ENCODE measurements around the gene AGFG2. TPM values are rescaled to one million over a fixed set of nuclear protein-coding genes. Genes with fewer than 3 reads are reported as not detected.
"Not testable (repeated sequence)": the region's sequence is repeated elsewhere in the genome, so short reads cannot be mapped to it uniquely, and the experiment has no call there.

AGFG2 gene
- total RNA-seq, 2 donors from 2014 or later: 65.0 to 75.5 TPM

GRCh38 chr7:100545360-100546128, 6.5 kb downstream of the AGFG2 start:
- intact Hi-C loops (cut with DNase I, micrococcal nuclease): no loop called here
- ATAC-seq (peak; percentile 34), DNase-seq (peak in 1 of 2 donors; percentile 74)

- ATAC-seq (peak; percentile 86), DNase-seq (no peak)
- intact Hi-C loops (cut with DNase I, micrococcal nuclease): no loop called here
Measured at GRCh38 chr7:100546129-100546925, 7.3 kb downstream of the AGFG2 start.

DNA sequence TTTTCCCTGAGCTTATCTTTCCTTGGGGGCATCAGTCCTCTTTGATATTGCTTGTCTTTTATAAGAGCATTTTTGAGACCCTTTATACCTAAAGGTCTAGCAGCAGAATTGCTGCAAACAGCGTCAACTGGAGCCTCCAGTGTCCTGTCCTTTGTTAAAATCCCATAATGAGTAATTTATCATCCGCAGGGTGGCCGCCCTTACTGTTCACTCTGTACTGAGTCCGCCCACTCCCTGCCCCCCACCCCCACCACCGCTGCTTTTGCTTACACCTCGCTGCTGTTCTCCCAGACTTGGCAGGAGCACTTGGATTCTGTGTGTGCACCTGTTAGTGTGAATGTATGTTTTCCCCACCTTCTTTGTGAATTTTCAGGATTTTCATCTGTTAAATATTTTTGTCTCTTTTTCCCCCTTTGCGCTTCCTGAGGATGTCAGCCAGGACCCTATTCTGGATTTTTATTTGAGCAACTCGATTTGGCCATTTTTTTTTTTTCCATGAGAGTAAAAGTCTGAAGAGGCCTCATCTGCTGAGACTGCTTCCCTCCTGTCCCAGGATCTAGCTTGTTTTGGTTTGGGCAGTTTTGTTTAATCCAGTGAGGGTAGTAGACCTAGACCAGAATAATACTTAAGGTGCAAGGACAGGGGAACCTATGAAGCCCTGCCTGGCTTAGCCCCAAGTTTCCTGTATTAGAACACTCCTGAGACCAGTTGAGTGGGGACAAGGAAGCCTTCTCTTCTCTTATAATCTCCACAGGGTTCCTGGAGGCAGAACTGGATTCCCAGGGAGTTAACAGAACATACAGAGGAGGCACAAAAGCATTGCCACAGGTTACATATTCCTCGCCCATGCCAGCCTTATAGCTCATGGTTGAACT, 8.2 kb downstream of the AGFG2 start:
- ATAC-seq (peak; percentile 55), DNase-seq (peak; percentile 52 to 68)
- intact Hi-C loops (cut with DNase I, micrococcal nuclease): no loop called here

DNA sequence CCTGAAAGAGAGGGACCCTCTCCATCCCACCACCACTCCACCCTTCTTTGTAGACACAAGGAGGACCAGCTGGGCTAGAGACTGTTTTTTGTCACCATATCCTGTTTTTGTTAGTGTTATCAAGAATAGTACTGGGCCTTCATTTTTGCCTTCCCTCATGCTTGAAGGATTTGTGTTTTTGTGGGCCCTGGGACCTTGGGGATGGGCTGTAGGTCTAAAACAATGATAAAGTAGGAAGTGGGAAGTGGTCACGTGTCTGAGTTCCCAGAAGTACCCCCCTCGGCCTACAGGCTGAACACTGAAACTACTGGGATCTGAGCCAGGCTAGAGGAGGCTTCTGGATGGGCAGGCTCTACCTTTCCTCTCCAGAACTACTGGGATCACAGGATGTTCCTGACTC, 8.9 kb downstream of the AGFG2 start:
- ATAC-seq (no peak), DNase-seq (no peak)
- intact Hi-C loops (cut with DNase I, micrococcal nuclease): no loop called here

DNA sequence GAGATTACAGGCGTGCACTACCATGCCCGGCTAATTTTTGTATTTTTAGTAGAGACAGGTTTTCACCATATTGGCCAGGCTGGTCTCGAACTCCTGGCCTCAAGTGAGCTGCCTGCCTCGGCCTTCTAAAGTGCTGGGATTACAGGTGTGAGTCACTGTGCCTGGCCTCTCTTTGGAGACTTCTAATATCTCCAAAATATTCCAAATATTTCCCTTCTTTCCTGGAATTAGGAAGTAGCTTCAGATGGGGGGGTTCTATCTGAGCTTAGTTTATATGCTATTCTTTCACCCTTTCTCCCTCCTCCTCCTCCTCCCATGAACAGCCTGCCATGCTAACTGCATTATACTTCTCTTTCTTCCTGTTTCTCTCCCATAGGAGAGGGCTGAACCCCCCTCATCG, 9.4 kb downstream of the AGFG2 start:
- DNase-seq; intact Hi-C loops (cut with DNase I, micrococcal nuclease); ATAC-seq: not testable (repeated sequence)

DNA sequence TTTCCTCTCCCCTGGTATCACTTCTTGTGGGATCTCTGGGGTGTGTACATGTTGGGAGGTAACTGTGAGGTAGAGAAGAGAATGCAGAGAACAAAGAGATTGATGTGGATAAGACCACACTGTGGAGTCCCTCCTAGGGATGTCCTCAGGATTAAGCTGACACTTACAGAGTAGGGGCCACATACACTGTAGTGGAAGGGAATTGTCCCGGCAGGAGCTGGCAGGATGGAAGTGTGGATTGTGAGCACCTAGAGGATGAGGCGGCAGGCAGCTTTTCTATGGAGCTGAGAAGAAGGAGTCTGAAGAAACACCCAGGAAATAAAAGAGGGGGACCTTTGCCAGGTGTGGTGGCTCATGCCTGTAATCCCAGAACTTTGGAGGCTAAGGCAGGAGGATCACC, 13.5 kb downstream of the AGFG2 start:
- ATAC-seq (no peak), DNase-seq (no peak)
- intact Hi-C loops (cut with DNase I, micrococcal nuclease): no loop called here

GRCh38 chr7:100553032-100553431, 14.0 kb downstream of the AGFG2 start:
- no peak for ATAC-seq
- no peak for DNase-seq
- intact Hi-C loops (cut with DNase I, micrococcal nuclease): no loop called here

GRCh38 chr7:100555701-100556100, 16.7 kb downstream of the AGFG2 start:
- DNase-seq (no peak), ATAC-seq (no peak)
- intact Hi-C loops (cut with DNase I, micrococcal nuclease): loop anchor here (5.0 kb wide), 1 partner anchor 83 kb away; no protein-coding TSS in a partner anchor

GRCh38 chr7:100556541-100556940, 17.5 kb downstream of the AGFG2 start:
- intact Hi-C loops (cut with DNase I, micrococcal nuclease): loop anchor here (5.0 kb wide), 1 partner anchor 84 kb away; no protein-coding TSS in a partner anchor
- ATAC-seq (no peak), DNase-seq (no peak)

DNA sequence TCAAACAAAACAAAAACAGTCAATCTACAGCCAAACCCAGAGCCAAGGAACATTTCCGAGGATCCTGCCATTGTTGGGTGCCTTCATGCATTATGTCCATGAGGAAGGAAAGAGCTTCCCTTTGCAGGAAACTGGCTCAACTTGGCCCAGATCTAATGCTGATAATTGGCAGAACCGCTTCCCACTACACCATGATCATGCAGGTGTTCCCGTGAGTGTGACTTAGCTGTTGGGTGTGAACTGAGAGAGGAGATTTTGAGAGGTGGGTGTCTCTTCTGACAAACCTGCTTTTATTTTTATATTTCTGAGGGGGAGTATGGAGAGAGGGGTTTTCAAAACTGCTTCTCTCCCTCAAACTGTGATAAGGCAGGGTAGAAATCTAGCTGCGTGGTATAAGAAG, 20.1 kb downstream of the AGFG2 start:
- DNase-seq (no peak), ATAC-seq (no peak)
- intact Hi-C loops (cut with DNase I, micrococcal nuclease): loop anchor here (5.0 kb wide), 1 partner anchor 87 kb away; no protein-coding TSS in a partner anchor

DNA sequence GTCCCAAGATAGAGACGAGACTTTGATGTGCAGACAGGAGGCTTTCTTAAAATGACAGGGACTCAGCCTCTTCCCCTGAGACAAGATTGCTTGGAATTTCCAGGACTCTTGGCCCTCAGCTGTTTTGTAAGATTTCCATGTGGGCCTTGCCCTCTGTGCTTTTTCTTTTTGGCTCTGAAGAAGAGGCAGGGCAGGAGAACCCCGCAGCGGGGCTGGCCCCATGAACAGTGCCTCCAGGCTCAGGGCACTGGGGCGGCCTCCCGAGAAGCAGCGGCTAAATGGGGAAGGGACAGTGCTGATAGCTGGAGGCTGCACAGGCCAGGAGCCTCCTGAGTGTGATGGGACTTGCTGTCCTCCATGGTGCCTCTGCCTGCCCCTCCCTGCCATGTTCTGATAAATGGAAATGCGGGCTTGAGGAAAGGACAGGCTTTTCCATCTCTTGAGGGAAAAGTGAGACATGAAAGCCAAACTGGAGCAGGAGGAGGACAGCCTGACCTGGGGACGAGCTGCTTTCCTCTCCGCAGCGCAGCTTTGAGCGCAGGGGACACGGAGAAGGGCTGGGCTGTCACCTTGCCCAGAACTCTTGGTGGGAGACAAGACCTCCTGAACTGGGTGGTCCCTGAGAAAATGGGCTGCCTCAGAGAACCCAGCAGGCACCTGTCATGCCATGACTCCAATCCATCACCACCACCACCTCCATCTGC, 22.6 kb downstream of the AGFG2 start:
- intact Hi-C loops (cut with DNase I, micrococcal nuclease): no loop called here
- ATAC-seq (no peak), DNase-seq (no peak)

- intact Hi-C loops (cut with DNase I, micrococcal nuclease): no loop called here
- no peak for DNase-seq
- ATAC-seq: no peak
Measured at GRCh38 chr7:100562195-100563099, 23.4 kb downstream of the AGFG2 start.

GRCh38 chr7:100563100-100563564, 24.1 kb downstream of the AGFG2 start:
- DNase-seq (no peak), ATAC-seq (no peak)
- intact Hi-C loops (cut with DNase I, micrococcal nuclease): no loop called here

DNA sequence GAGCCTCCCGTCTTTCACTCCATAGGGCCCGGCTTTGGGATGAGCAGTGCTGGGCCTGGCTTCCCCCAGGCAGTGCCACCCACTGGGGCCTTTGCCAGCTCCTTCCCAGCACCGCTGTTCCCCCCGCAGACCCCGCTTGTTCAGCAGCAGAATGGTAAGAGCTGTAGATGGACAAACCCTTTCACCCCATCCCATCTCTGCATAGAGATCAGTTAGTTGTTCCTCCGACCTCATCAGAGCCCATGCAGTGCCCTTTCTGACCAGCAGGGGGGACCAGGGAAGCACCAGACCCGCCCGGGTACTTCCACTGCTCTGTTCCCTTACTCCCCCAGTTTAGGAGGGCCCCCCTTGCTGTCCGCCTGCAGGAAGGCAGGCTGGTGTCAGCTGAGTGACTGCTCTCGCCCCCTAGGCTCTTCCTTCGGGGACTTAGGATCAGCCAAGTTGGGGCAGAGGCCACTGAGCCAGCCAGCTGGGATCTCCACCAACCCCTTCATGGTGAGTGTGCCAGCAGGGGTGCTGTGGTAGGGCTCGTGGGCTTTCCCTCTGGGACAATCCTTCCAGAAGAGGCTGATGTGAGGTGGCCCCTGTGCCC, 24.9 kb downstream of the AGFG2 start:
- peak; percentile 32 for ATAC-seq
- DNase-seq: peak; percentile 70 to 92
- intact Hi-C loops (cut with DNase I, micrococcal nuclease): no loop called here

DNA sequence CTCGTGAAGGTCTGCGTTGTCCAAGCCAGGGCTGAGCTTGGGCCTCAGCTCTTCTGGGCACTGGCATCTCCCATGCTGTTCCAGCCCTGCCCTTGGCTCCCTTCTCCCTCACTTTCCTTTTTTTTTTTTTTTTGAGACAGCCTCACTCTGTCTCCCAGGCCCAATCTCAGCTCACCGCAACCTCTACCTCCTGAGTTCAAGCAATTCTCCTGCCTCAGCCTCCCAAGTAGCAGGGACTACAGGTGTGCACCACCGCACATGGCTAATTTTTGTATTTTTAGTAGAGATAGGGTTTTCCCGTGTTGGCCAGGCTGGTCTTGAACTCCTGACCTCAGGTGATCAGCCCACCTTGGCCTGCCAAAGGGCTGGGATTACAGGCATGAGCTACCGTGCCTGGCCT, 25.4 kb downstream of the AGFG2 start:
- ATAC-seq; intact Hi-C loops (cut with DNase I, micrococcal nuclease); DNase-seq: not testable (repeated sequence)

GRCh38 chr7:100565133-100565571, 26.1 kb downstream of the AGFG2 start:
- ATAC-seq: no peak
- DNase-seq: no peak
- intact Hi-C loops (cut with DNase I, micrococcal nuclease): no loop called here

DNA sequence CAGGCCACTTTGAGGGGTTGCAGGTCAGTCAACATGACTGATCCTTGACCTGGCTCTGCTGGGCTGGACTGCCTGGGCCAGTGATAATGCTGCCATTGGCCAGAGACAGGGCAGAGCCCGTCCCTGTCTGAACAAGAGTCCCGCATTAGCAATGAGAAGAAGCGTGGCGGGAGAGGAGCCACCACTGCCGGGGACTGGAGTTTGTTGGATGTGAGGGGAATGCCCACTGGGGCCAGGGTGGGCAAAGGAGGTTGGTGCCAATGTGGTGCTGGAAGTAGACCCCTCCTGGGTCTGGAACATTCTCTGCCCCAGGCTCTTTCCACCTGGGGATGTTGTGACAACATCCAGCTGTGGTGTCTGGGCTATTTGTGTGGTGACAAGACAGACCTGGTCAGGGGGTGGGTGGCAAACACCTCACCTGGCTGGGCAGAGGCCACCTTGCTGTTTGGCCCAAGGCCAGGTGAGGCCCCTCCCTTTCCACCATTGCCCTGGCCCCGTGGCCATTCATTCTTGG, 27.1 kb downstream of the AGFG2 start:
- DNase-seq (no peak), ATAC-seq (no peak)
- intact Hi-C loops (cut with DNase I, micrococcal nuclease): no loop called here
